HG02981 (cell line): ENCODE results near the gene MRPL46.
A peak's percentile ranks its signal among the peaks of the same experiment; 100 is the strongest.

Source experiments
- ATAC-seq: cut with Tn5 transposase; IDR thresholded peaks from one replicate; pipeline ENCODE4 v1.9.1; 2021; ENCODE audit warnings: mild to moderate bottlenecking, moderate library complexity; ENCODE audit not compliant: unreplicated experiment

The MRPL46 gene

DNA sequence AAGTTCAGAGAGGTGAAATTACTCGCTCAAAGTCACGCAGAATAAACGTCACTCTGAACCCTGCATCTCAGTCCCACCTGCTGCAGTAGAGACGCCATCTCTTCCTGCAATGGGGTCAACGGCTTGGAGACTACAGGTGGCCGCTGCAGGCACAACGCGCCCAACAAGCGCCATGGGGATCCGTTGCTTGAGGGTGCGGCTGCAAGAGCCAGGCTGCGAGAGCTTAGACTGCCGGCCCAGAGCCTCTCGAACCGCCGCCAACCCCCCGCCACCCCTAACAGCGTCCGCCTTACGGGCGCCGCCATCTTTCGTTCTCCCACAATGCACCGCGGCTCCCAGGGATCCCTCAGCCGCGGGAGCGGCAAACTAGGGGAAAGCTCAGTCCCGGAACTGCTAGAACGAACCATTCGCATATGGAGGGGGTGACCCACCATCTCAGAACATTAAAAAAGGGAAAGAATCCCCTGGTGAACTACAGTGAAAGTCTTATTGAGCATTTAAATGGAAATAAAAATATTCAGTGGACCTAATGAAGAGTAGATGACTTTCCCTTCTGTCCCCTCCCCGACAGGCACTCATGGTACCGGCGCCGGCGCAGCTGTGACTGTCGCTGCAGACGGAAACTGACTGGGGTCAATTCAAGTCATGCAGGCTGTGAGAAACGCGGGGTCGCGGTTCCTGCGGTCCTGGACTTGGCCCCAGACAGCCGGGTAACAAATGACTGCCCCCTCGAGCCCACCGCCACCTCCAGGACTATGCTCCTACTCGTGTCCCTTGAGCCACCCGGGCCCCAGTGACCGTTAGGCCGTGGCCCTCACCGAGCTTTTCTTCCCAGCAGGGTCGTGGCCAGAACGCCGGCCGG is at the start of gene MRPL46, which contains the start of gene MRPS11:
Gene MRPL46, minus strand, starts transcription at position 316 of the 862 bp plus-strand sequence. Its CDS starts 11 bp downstream, at position 305.
Gene MRPS11, plus strand, starts transcription at position 636 of the 862 bp plus-strand sequence. Its CDS starts 10 bp downstream, at position 646.
- ATAC-seq: peak; percentile 82

DNA sequence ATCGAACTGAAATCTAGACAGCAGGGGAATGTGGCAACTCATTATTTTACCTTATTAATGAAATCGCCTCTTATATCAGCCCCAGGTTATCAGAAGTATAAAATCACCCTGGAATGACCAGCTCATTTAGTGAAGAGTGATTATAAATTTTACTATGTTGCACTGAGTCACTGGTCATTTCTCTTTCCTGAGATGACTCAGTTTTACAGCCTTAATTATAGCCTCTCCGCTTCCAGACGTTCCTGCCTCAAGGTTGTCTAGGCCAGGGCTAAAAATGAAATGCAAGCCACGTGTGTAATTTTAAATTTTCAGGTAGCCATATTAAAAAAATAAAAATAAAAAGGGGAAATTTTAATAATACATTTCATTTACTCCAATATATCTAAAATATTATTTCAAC is 46.0 kb upstream of the MRPL46 start:
- ATAC-seq: no peak

DNA sequence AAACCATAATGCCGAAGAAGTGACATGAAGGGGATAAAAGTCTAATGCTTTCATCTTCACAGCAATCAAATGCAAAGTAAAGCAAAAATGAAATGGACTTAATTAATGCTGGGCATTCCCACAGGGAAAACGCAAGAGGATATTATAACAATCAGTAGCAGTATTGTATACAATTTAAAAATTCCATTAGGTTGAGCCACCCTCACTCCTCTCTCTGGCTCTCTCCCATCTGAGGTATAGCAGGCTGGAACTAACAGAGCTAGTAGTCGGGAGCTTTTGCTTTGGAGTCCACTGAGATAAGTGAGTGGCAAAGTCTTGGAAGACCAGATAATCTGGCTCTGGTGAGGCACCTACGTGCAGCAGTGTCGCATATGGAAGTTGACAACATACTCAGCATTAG is 45.4 kb upstream of the MRPL46 start:
- ATAC-seq: no peak

DNA sequence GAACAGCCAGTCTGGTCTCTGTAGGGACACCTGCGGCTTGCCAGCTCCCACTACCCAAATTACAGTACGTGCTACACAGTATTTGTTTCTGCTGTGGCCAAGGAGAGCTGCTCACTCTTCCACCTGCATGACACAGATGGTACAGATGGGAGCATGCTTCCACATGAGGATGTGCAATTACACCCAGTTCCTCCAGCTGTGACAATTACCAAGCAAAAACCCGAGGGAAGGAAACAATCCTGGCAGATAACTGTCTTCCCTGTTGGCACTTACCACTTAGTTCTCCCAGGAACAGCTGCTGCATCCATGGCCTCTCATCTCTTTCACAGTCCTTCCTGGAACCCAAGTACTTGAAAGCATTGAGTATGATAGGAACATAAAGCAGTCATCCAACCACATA is 44.9 kb upstream of the MRPL46 start:
- no peak for ATAC-seq

DNA sequence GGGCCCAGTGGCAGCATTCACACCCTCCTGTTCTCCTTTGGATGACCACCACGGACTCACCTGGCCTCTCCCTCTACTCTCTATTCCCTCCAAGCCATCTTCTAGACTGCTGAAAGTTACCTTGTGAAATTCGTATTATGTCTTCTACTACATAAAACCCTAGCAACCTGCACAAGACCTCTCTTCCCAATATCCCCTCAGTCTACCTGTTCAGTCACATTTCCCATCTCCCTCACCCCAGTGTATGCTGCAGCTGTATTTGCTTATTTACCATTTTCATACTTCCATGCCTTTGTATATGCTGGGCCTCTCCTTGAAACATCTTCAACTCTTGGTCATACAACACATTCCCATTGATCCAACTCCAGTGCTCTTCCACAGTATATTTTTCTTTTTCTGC is 44.0 kb upstream of the MRPL46 start:
- ATAC-seq: no peak

DNA sequence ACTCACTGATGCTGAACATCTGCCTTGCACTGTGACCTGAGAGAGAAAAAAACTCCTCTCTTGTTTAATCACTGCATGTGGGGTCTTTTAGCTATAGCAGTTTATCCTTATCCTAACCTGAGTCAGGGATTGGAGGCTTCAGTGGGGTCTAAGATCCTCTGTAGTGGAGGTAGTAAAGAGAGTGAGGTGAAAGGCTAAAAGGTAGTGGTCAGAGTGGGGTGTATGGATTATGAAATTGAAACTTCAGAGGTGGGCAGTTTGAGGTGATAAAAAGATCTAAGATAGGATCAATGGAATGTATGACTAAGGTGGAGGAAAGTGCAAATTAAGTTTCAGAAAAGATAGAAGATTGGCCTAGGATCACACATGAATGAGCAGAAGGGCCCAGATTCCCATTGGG is 42.8 kb upstream of the MRPL46 start:
- ATAC-seq: no peak

DNA sequence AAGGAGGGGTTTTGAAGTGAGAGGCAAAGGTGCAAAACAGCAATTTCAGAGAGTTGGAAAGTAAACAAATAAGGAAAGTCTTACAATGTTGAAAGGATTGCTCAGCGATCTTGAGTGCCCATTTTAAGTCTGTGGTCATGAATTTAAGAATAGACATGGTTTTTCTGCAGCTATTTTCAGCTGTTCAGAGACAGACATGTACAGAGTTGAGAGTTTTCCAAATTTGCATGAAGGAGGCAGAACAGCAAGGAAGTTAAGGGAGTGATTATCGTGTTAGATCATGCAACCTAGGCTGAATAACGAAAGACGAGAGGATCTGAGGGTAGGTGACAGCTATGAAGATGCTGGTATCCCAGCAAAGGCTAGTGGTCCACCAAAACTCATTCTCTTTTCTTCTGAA is 42.1 kb upstream of the MRPL46 start:
- no peak for ATAC-seq

DNA sequence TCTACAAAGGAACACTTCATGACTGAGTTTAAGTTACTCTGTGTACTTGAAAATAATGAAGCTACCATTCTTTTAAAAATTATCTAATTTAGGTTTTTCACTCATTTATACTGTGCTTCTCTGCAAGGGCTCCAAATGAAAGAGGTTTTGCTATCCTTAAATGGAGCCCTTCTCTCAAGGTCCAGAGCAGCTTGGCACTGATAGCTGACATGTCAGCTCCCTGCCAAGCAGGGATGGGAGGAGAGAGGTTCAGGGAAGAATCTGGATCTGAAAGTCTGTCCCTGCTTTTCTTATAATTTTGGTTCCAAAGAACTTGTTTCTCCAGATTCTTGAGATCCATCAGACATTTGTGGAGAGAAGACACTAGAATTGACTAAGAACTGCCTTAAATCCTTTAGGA is 39.4 kb upstream of the MRPL46 start:
- no peak for ATAC-seq

DNA sequence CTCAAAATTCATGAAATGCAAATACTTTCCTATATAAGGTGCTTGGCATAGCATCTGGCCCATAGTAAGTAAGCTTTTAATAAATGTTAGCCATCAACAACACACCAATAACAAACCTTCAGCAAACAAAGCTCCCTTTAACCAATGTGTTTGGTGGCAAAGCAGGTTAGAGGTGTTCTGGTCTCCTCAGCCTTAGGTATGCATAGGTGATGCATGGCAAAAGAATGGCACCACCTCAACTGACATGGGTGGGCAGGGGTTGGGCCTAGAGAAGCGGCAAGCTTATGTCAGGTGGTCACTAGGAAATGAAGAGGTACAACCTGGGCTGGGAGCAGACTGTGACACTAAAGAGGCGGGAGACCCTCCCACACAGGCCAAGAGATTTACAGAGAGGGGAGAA is 38.5 kb upstream of the MRPL46 start:
- ATAC-seq: no peak

DNA sequence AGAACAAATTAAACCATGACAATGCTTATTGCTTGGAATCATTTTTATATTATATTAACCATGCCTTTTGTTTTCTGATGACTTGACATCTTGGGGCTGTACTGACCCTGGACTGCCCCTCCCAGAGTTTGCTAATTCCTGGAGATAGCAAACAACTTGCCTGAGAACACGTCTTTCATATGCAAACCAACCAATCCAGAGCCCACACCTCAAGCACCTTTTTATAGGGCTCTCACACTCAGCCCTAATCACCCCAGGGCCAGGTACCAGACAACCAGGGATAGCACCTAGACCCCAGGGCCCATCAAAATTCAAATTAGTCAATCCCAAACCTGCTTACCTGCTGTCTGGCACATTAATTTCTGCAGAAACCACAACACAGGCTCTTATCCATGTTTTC is 37.3 kb upstream of the MRPL46 start:
- ATAC-seq: no peak

DNA sequence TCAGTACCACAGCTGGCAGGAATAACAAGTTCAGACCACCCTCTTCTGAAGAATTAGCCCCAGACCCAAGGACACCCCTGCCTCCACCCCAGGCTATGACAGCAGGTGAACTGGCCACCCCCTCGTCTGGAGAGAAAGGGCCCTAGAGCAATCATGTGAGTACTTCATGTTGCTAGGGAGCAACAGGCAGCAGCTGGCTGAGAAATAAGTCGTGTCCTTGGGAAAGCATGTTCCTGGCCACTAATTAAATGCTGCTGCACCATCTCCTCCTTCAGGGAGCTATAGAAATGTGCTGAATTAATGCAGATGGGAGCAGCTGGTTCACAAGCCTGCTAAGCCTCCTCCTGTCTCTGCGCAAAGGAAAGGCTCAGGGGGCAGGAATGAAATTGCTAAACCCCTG is 31.8 kb upstream of the MRPL46 start:
- ATAC-seq: no peak

DNA sequence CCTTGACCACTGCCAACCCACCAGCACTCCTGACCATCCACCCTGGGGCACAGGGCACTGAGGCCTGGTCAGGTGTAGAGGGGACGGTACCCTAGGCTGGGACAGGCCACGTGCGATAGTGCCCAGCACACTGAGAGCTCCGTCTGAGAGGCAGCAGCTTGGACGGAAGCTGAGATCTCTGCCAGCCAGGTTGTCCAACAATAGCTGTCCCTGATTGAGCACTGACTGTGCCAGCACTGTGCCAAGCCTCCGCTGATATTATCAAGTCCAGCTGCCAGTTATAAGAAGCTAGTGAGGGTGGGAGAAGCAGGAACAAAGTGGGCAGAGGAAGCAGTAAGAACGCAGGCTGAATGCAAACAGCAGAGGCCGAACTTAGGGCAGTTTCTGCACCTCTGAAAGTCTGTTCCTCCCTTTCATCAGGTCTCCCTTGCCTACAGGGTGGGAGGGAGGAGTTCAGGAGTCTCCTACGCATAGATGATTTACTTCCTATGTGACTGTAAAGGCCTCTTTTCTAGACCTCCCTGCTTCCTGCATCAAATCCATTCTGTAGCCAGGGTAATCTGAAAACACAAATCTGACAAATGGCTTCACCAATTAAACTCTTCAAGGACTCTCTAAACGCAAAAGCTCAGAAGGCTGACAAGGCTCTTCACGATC is 30.0 kb upstream of the MRPL46 start:
- no peak for ATAC-seq

DNA sequence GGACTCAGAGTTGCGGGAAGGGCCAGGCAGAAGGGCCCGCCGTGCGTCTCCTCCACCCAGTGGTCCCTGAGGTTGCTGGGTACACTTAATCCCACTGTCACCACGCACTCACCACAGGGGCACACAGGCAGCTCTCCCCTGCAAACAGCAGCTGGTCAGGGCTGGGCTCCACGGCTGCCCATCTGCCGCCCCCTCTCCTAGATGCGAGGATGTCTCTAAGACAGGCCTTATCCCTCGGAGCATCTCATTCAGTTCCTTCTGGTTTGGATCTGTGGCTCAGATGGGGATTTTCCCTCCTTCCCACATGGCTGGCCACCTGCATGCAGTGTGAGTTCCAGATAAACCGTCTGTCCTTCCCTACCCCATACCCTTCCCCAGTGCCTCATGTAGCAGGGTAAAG is 26.7 kb upstream of the MRPL46 start:
- ATAC-seq: no peak

DNA sequence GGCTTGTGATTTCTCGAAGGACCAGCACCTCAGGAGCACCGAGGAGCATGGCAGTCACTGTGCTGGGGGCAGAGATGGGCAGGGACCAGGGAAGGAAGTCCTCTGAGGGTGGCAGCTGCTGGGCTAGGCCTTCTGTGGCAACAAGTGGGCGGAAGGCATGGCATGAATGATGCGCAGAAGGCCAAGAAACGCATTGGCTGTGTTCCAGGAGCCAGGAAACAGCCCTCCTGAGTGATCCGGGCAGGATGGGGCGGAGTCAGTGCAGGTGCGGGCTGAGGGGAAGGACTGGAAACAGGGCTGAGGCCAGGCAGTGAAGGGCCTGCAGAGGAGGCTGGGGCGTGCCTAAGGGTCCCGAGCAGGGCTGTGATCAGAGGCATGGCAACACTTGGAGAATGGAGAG is 24.0 kb upstream of the MRPL46 start:
- ATAC-seq: no peak

DNA sequence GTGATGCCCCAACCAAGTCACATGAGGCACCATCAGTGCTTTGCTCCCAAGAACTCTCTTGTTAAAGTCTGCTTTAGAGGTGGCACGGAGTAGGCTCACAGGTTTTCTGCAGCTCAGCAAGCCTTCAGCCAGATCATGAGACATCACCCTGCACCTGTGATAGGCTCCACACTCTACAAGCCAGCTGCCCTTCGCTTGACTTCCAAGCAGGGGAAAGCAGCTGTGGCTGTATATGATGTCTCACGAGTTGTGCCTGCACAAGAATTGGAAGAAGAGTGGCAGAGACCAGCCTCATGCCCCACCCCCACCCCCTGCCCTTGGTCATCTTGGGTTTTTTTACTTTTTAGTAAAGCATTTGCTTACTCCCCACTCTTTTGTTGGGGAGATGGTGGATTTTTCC is 22.8 kb upstream of the MRPL46 start:
- no peak for ATAC-seq

DNA sequence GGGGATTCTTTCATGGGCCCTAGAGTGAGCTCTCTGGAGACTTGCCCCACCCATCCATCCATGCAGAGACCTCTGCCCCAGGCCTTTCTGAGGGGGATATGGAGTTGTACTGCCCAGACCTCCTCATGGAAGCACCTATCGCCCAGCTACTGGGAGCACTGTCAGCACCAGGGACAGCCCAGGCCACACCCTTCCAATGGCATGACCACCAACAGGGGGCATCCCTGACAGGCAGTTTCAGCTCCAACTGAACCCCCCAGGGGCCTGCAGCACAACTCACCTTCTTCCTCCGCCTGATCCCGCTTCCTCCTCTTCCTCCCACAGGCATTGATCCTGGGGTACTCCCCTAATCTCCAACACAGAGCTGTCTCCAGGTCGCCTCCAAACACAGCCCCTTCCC is 22.1 kb upstream of the MRPL46 start:
- ATAC-seq: no peak

DNA sequence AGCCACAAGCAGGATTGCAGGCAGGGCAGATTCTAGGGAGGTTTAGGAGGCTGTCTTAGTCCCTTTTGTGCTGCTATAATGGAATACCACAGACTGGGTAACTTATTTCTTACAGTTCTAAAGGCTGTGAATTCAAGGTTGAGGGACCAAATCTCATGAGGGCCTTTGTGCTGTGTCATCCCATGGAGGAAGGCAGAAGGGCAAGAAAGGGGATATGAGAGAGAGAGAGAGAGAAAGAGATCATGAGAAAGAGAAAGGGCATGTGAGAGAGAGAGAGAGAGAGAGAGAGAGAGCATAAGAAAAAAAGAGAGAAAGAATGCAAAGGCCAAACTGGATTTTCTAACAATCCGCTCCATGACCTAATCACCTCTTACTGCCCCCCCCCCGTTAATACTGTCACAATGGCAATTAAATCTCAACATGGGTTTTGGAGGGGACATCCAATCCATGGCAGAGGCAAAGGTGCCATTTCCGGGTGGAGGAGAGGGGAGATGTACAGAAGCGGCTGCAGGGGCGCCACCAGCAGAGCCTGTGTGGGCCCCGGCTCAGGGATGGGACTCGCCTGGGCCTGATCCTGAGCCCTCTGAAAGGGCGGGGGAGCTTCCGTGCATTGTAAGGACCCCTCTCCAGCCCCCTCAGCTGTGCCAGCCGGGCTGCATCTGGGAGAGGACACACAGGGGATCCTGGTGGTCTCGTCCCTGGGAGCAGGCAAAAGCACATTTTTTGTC is 20.8 kb upstream of the MRPL46 start:
- ATAC-seq: no peak

DNA sequence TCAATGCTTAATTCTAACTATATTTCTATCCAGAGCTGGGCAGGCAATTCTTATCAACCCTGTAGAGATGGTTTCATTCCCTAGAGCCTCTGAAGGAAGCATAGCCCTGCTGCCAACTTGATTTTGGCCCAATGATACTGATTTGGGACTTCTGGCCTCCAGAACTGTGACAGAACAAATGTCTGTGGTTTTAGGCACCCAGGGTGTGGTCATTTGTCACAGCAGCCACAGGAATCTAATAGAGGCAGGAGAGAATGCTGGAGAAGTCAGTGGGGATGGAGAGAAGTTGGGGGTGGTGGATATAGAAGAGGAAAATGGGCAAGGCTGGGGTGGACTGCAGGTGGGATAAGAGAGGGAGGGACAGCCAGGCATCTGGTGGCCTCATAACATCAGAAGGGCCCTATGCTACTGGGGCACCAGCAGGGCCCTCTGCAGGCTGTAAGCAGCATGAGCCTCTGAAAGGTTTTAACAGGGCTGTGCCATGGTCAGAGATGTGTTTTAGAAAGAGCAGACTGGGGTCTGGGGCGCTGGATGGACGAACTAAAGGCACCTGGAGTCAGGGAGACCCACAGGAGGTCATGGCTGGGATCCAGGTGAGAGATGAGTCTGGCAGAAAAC is 20.1 kb upstream of the MRPL46 start:
- ATAC-seq: no peak

DNA sequence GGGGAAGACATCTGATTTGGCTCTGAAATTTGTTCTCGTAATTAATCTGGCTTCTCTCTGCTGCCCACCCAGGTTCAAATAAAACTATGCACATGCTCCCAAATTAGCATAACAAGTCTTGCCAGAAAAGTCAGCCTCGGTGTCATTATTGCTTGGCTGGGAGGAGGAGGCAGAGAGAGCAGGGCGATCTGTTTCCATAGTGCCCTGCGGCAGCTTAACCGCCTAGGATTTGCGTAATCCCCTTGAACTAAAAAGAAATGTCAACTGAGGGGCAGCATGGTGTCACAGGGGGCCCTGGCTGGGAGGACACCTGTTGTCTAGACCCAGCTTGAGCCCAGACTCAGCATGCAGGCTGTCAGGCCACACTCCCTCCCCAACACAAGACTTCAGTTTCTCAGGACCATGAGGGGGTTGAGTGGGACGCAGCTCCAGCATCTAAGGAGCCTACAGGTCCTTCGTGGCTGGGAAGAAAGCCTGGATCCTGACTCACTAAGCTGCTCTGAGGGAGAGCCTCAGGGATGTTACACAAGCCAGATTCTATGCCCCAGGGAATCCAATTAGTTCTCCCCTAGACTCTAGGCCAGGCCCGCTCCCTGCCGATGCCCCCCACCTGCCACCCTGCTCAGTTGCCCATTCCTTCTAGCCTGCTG is 17.6 kb upstream of the MRPL46 start:
- ATAC-seq: no peak

DNA sequence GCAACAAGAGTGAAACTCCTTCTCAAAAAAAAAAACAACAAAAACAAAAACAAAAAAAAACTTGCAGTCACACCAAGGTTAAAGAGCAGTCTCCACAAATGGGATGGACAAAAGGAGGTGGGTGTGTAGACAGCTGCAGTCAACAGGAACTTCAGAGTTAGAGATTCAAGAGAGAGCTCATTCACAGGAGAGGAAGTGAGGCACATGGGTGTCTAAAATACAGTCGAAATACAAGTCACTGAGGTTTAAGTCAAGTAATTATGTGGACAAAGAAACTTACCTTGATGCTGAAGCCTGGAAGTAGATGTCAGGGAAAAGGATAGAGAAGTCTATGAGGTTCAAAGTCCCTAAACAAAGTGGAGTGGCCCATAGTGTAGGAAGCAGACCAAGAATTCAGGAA is 15.1 kb upstream of the MRPL46 start:
- ATAC-seq: no peak

DNA sequence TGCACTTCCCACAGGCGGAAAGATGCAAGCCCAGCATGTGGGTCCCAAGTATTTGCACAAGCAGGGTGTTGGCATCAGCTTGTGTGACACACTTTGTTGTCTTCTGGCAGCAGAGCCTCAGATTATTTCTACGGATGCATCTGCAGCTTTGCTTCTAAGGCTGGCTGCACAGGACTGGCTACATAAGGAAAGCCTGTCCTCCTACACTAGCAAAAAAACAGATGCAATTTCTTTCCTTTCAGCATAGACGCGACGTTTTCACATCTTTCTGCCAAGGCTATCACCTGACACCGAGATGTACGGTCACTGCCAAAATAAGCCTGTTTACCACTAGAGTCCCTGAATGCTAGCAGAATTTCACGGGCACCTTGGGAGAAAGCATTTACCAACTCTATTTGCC is 13.8 kb upstream of the MRPL46 start:
- ATAC-seq: no peak
